Right lobe of liver (tissue), 4 donors: ENCODE data around the gene PCCA.

ENCODE experiments used
- POLR2A ChIP-seq: fragments of 450-650 bp; IDR thresholded peaks from one replicate; pipeline ENCODE4 v1.6.1; 2017; ENCODE audit warnings: antibody characterized with exemption, mild to moderate bottlenecking
- TF ChIP-seq, protein P1 (sequence below), 4 donors: fragments of 200-600 bp in 3 of 4; fragments of 450-650 bp in 1 of 4; IDR thresholded peaks; one replicate each; pipeline versions ENCODE4 v1.5.1 to v1.8.0; 2016 to 2022; ENCODE audit warnings: antibody characterized with exemption in 4 of 4, mild to moderate bottlenecking in 2 of 4
- donor health status: DM: no; HTN: no; CAD: no.
- donor health status: DM: no; HTN: no; CAD: no.
- donor health status: DM: no; HTN: yes; CAD: no.

DNA sequence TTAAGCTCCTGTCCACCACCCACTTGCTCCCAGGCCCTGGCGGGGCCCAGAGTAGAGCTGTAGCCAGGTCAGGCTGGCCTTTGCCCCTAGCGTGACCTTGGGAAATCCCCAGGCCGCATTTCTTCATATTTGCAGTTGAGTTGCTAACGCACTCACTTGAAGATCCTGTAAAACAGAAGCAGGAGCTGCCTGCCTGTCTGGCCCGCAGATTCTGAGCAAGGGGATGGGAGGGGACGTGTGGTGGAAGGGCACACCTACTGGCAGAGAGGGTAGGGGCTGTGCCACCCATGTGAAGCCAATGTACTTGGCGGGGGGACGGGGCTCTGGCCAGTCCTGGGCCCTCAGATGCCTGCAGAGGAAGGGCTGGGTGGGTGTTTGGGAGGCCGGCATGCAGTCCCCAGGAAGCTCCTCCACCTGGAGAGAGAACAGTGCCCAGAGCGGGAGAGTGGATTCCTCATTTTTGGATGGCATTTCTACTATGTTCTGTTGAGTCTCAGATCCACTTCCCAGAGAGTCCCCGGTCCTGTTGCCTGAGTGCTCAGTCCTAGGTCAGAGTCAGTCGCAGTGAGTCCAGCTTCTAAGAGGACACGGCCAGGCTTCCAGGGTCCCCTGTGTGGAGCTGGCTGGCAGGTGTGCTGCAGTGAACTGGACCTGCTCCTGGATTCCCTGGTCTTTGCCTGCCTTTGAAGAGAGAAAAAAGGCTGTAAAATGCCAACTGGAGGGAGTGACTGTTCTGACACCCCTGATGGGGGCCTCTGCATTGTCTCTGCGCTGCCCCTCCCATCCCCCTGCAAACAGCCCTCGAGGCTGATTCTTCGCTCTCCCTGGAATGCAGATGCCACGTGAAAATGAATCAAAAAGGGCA lies 436.8 kb downstream of the PCCA start:
- TF ChIP-seq POLR2A, result no peak
- TF ChIP-seq, protein P1, sequence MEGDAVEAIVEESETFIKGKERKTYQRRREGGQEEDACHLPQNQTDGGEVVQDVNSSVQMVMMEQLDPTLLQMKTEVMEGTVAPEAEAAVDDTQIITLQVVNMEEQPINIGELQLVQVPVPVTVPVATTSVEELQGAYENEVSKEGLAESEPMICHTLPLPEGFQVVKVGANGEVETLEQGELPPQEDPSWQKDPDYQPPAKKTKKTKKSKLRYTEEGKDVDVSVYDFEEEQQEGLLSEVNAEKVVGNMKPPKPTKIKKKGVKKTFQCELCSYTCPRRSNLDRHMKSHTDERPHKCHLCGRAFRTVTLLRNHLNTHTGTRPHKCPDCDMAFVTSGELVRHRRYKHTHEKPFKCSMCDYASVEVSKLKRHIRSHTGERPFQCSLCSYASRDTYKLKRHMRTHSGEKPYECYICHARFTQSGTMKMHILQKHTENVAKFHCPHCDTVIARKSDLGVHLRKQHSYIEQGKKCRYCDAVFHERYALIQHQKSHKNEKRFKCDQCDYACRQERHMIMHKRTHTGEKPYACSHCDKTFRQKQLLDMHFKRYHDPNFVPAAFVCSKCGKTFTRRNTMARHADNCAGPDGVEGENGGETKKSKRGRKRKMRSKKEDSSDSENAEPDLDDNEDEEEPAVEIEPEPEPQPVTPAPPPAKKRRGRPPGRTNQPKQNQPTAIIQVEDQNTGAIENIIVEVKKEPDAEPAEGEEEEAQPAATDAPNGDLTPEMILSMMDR (IDR thresholded peaks at IDR 0.05), result no peak
